ENCODE measurements around the gene OAS2.

Gene OAS2

DNA sequence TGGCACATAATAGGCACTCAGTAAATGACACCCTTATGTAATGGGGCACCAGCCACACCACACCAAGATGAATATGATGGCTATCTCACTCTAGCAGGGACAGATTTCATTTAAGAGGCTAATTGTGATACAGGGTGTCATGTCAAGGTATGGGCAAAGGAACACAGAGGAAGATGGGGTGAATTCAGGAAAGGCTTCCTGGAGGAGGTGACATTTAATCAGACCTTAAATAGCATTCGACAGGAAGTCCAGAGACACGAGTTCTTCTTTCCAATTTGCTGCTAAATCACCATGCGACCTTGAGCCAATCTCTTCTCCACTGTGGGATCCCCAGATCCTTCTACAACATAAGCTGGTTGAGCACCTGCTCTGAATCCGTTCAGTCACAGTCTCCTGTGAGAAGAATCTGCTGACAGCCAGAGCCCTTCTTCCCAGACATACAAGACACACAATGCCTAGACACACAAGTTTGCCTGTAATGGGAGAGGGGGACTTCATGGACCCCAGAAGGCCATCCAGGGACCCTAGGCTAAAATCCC is 76.7 kb downstream of the OAS2 start:
- H3K4me3 ChIP-seq (replicated peaks; ENCODE audit: low read depth, low read length): no peak overlapping the region
- TF ChIP-seq CTCF (IDR thresholded peaks at IDR 0.05; ENCODE audit: low read depth, low read length, missing control alignments): no peak
- no peak for DNase-seq (ENCODE audit: extremely low read depth, low read depth)

DNA sequence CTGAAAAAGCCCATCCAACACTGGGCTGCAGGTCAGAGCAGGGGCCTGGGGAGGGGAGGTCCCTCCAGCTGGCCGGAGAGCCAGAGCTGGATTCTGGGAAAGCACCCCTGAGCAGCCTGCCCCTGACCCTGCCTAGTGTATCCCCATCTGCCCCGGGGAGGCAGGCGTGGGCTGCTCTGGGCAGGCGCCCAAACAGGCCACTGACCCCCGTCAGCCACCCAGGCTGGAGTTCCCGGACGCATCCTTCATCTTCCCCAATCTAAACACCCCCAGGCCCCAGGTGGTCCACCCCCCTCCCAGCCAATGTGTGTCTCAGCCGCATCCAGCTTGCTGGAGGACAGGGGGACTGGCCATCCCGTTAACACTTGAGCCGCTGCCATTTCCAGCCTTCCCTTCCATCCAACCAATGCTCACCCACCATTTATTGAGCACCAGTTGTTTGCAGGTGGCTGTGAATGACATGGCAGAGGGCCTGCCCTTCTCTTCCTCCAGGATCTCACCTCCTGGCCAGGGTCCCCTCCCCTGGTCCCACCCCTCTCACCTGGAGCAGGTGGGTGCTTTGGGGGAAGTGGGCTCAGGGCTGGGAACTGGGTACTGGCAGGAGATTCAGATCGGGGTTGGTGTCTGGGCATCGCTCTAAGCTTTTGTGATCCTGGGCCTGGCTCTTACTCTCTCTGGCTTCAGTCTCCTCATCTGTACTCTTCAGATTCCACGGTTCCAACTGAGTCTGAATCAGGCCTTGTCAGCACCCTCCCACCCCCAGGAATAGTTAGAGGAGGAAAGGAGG is 77.5 kb downstream of the OAS2 start:
- H3K4me3 ChIP-seq (replicated peaks; ENCODE audit: low read depth, low read length): no peak overlapping the region
- DNase-seq (ENCODE audit: extremely low read depth, low read depth): no peak
- TF ChIP-seq CTCF (IDR thresholded peaks at IDR 0.05; ENCODE audit: low read depth, low read length, missing control alignments): no peak

- no peak for TF ChIP-seq CTCF (IDR thresholded peaks at IDR 0.05; ENCODE audit: low read depth, low read length, missing control alignments)
- no peak for DNase-seq (ENCODE audit: extremely low read depth, low read depth)
- H3K4me3 ChIP-seq (replicated peaks; ENCODE audit: low read depth, low read length): no peak overlapping the region
Measured at GRCh38 chr12:113056381-113056630, 78.0 kb downstream of the OAS2 start.

DNA sequence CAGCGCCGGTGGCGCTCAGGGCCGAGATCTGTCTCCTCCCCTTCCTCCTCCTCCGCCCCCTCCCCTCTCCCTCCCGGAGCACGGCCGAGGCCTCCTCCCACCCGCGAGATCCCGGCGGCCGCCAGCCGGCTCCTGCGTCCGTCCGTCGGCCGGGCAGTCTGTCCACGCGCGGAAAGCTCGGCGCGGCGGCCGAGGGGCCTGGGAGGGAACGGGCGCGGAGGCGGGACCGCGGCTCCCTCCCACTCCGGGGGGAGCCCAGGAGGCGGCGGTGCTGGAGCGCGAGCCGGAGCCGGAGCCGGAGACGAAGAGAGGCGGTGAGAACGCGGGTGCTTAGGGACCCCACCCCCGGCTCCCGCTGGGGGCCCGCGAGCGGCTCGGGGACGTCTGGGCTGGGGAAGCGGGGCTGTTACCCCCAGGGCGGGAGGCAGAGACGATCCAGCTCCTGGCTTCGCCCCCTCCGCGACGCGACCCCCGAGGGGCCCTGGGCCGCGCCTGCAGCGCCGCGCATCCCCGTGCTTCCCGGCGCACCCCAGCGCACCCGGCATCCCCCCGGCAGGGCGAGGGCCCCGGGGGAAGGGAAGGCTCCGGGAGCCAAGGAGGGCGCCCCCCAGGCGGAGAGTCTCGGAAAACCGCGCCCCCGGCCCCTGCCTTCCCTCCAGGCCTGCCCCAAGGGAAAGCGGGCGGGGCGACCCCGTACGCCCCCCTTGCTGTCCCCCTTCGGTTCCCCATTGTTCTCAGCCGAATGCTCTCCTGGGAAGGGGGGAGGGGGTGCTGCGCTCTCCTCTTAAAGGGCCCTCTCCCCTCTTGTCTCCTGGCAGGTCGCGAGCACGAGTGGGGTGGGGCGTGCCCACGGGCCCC is 78.5 kb downstream of the OAS2 start, which contains the start of gene DTX1:
Gene DTX1 (plus strand): TSS at position 100 of the 858 bp plus-strand sequence. CDS start 1,463 bp downstream, outside the sequence.
- no peak for DNase-seq (ENCODE audit: extremely low read depth, low read depth)
- no peak within 1 kb of the TSS for H3K4me3 ChIP-seq (replicated peaks; ENCODE audit: low read depth, low read length)
- no peak for TF ChIP-seq CTCF (IDR thresholded peaks at IDR 0.05; ENCODE audit: low read depth, low read length, missing control alignments)

DNA sequence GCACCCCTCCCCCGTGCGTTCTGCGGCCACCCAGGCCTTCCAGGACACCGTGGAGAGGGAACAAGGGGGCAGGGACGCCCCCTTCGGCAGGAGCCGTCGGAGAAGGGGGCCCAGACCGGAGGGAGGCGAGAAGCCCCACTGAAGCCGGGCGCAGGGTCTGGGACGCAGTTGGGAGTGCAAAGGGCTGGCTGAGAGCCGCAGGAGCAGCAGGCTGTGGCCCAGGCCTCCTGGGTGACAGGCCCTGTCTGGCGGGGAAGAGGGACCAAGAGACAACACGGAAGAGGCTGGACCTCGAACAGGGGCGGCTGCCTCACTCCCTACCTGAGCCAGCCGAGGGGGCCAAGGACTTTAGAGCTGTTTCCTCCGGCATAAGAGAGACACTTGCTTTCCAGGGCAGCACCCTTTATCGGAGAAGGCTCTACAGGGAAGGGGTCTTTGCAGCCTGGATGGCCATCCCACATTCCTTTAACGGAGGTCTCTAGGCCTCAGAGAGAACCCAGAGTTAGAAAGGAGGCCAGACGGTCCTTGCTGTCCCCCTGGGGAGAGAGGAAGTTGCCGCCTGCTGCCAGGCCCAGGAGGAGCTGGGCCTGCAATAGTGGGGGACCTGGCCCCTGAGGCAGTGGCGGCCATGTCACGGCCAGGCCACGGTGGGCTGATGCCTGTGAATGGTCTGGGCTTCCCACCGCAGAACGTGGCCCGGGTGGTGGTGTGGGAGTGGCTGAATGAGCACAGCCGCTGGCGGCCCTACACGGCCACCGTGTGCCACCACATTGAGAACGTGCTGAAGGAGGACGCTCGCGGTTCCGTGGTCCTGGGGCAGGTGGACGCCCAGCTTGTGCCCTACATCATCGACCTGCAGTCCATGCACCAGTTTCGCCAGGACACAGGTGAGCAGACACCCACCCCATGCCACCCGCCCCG is 79.5 kb downstream of the OAS2 start:
- no peak for DNase-seq (ENCODE audit: extremely low read depth, low read depth)
- no peak for TF ChIP-seq CTCF (IDR thresholded peaks at IDR 0.05; ENCODE audit: low read depth, low read length, missing control alignments)
- H3K4me3 ChIP-seq (replicated peaks; ENCODE audit: low read depth, low read length): no peak overlapping the region

DNA sequence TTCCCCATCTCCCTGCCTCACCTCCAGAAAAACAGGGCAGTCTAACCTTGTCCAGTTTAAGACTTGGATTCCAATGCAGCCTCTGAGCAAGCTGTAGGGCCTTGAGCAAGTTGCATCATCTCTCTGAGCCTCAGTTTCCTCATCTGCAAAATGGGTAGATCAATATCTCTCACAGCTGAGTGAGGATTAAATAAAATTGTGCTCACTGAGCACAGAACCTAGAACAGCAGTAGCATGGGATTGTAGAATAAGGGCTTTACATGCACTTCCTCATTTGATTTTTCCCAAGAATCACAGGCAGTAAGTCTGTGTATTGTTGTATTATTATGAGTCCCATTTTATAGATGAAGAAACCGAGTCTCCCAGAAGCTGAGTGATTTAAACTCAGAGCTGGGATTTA is 80.2 kb downstream of the OAS2 start:
- no peak overlapping the region for H3K4me3 ChIP-seq (replicated peaks; ENCODE audit: low read depth, low read length)
- no peak for TF ChIP-seq CTCF (IDR thresholded peaks at IDR 0.05; ENCODE audit: low read depth, low read length, missing control alignments)
- no peak for DNase-seq (ENCODE audit: extremely low read depth, low read depth)

All from HFF-Myc (cell line).